ENCODE measurements around the gene CALU. TPM values are rescaled to one million over a fixed set of nuclear protein-coding genes. Genes with fewer than 3 reads are reported as not detected.
A peak's percentile ranks its signal among the peaks of the same experiment; 100 is the strongest.

Gene CALU
- total RNA-seq, 1 donor from 2014 or later = 413 TPM

DNA sequence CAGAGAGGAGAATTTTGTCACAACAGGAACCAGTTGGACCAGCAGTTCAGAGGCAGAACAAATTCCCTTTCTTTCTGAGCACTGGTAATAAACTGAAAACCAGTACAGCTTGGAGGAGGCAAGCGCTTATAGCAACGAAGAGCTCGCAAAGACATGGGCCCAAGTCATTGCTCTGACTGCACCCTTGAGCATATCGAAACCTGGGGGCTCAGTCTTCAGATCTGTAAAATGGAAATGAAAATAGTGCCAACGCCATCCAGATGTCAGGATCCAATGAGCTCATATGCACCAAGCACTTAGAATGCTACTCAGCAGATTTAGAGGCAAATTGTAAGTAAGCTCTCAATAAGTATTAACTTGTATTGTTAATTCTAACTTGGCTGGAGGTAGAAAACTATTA lies 14.4 kb upstream of the CALU start:
- DNase-seq (ENCODE audit: low spot score) = no peak

DNA sequence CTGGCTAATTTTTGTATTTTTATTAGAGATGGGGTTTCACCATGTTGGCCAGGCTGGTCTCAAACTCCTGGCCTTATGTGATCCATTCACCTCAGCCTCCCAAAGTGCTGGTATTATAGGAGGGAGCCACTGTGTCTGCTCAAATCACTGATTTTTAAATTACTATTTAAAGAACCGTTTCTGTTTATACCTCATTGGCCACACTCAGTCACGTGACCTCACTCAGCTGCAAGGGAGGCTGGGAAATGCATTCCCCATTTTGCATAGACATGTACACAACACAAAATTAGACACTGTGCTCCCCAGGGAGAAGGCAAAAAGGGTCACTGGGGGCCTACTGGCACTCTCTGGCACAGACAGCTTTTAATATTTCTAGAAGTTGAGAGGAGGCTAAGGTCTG lies 13.6 kb upstream of the CALU start:
- DNase-seq (ENCODE audit: low spot score) = no peak

DNA sequence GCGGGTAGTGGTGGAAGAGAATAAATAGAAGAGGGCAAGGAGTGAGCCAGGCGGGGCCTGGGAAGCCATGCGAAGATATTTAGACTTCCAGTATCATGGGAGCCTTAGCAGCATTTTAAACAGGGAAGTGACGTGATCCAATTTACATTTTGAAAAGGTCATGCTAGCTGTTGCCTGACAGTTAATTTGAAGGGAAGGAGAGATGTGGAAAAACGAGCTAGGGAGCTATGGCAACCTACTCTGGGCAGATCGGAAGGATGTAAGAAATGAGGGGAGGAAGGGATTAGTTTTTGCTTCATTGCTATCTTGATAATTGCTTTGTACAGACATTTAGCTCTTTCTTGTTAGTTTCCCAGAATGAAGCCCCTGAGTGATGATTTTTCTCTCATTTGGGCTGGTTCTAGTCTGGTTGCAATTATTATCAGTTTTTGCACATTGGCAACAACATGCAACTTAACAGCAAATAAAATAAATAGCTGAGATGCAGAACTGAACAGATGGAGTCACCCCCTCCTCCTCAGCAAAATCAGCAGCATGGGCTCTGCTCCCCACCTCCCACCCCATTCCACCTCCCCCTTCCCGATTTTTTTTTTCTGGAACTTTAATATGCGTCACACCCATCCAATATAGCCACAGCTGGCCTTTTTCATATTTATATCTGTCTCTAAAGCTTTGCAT lies 13.0 kb upstream of the CALU start:
- DNase-seq (ENCODE audit: low spot score) = peak; percentile 76

DNA sequence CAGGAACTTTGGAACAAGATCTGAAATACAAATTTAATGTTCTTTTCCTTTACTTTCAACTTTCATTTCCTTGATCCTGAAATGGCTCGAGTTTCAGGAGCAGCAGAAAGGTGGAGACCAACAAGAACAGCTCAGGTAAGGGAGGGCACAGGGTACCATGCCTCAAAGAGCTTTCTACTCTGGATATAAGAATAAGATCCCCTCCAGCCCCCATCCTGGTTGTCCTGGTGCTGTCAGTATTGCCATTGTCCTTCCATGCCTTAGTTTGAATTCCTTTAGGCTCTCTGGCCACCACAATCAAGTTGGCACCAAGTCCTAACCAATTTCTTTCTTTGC lies 12.5 kb upstream of the CALU start:
- DNase-seq (ENCODE audit: low spot score) = no peak

DNA sequence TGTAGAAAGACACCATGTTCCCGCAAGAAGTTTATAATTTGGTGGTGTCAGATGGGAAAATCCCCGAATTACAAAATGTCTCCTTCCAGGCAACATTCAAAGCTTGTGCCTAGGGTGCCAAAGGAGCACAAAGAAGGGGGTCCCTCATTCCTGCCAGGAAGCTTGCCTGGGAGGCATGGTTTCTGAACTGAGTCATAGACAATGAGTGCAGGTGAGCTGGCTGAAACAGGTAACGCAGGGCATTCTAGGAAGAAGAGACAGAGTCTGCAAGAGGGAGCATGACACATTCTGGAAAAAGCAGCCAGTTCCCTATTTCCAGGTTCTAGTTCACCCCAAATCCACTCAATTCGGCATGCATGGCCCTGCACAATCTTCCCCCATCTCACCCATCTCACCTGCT lies 11.9 kb upstream of the CALU start:
- DNase-seq (ENCODE audit: low spot score) = no peak

DNA sequence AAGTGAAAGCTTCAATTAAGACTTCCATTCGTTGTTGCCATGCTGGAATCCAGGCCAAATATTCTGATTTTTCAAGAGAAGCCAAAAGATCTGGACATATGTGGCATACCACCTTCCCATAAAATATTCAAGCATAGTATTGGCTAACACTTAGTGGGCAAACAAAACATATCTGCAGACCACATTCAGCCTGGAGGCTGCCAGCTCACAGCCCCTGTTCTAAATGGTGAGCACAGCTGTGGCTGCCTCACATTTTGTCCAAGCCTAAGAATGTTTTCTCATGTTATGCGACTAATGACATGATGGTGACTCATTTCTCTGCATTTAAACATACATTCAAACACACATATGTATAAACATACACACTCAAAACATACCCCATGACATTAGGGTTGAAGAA lies 10.6 kb upstream of the CALU start:
- DNase-seq (ENCODE audit: low spot score) = no peak

DNA sequence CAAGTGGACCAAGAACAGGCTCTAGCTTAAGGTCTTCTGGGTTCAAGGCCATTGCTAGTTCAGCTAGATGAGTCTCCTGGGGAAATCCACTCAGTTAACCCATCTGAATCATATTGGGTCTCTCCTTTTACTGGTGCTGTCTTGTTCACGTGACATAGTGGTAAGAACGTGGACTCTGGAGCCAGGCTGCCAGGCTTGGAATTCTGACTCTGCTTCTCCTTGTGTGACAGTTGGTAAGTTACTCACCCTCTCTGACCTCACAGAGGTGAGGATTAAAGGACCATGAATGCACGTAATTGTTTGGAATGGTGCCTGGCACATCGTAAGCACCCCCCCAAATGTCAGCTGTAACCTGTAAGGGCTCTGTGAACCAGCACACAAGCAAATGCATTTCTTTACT lies 9.7 kb upstream of the CALU start:
- DNase-seq (ENCODE audit: low spot score) = no peak

DNA sequence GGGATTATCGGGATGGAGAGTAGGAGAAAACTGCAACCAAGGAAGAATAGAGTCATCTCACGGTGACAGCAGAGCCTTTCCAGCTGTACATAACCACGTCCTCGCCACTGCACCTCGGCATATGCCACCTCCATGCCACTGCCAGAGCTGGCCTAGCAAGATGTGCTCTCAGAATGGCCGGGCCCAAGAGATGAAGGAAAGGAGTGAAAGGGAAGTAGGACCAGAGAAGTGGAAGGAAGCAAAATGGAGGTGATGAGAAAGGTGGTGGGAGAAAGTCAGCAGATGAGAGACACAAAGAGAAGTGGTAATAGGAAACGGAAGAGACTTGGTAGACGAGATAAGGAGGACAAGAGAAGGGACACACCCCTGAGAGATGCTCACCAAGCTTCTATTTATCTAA lies 8.0 kb upstream of the CALU start:
- DNase-seq (ENCODE audit: low spot score) = no peak

DNA sequence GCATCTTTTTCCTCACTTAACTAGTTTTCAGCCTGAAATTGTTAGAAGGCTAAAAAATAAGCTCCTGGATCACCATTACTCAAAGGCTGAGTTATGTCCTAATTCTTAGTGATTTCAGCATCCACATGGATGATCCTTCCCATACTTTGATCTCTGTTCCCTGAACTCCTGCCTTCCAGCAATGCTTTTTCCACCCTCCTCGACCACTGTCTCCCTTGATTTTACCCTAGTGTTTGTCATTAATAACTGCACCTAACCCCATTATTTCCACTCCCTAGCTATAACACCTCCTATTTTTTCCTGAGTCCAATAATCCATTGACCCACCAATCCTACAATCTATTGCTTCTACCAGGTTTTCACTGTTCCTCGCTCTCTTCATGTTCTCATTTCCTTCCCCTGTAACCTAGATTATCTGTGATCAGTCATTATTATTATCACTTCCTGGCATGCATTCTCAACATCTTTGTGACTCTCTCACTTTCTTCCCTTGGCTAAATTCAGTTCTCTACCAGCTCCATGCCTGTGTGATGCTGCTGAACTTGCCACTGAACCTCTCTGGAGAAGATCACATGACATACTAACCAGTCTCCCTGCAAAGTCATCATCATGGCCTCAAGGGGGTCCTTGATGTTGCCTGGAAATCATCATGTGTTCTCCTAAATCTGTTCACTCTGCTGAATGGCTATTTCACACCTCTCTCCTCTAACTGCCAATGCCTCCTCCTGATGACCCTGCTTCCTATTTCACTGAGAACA lies 6.5 kb upstream of the CALU start:
- peak; percentile 83 for DNase-seq (ENCODE audit: low spot score)

DNA sequence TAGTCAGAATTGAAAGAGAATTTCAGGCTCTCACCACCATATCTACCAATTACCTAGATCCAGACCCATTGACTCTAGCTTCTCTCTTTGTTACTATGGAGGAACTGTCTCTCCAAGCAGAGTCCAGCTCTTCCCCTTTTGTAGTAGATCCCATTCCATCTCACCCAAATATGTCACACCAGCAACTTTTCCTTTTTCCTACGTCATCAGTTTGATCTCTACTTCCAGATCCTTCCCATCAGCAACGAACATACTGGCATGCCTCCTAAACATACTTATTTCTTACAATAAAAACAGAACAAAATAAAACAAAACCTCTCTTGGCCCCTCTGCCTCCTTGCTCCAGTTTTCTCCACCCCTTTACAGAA lies 5.9 kb upstream of the CALU start:
- DNase-seq (ENCODE audit: low spot score) = no peak

DNA sequence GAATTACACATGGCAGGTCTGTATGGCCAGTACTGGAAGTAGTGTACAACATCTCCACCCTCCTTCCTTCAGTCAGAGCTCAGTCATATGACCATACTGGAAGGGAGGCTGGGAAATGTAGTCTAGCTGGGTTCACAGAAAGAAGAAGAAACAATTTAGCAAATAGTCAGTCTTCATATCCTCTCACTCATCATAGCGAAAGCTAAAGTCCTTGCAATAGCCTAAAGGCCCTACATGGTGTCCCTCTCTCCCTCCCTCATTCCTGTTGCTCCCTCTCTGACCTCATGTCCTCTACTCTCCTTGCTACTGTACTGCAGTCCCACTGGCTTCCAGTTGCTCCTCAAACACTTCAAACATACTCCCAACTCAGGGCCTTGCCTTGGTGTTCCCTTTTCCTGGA lies 4.3 kb upstream of the CALU start:
- no peak for DNase-seq (ENCODE audit: low spot score)

DNA sequence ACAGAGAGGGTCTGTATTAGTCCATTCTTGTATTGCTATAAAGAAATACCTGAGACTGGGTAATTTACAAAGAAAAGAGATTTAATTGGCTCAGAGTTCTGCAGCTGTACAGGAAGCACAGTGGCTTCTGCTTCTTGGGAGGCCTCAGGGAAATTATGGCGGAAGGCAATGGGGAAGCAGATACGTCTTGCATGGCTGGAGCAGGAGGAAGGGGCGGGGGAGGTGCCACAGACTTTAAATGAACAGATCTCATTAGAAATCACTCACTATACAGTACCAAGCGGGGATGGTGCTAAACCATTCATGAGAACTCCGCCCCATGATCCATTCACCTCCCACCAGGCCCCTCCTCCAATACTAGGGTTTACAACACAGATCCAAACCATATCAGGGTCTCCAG lies 3.7 kb upstream of the CALU start:
- DNase-seq (ENCODE audit: low spot score) = no peak

DNA sequence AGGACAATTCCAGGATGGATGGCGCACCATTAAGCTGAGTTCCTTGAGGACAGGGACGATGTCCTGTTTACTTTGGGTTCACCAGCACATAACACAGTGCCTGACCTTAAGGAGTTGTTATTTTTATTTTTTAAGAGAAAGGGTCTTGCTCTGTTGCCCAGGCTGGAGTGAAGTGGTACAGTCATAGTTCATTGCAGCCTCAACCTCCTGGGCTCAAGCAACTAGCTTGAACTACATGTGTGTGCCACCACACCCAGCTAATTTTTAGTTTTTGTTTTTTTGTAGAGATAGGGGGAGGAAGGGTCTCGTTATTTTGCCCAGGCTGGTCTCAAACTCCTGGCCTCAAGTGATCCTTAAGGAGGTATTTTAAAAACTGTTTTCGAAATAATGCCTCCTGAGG lies 1.7 kb upstream of the CALU start:
- DNase-seq (ENCODE audit: low spot score) = no peak

DNA sequence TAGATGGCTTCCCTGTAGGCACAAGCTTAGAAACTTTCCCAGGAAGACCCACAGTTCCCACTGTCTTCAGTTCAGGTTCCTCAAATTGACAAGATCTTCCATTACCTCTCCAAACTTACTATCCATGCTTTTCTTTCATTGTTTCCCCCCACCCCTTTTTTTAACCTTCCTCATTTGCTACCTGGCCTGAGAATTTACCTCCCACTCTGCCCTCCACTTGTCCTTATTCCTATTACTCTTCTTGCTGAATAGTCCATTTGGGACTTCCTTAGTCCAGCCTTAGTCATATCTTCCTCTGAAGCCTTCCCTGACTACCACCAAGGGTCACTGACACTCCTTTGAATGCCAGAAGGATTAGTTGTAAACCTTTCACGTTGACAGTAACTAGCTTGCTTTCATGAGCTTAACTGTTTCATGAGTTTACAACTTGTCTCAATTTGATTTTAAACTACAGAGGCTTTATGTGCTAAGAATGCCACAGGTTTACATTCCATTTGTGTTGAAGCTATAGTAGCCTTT lies 1.2 kb upstream of the CALU start:
- peak; percentile 38 for DNase-seq (ENCODE audit: low spot score)

DNA sequence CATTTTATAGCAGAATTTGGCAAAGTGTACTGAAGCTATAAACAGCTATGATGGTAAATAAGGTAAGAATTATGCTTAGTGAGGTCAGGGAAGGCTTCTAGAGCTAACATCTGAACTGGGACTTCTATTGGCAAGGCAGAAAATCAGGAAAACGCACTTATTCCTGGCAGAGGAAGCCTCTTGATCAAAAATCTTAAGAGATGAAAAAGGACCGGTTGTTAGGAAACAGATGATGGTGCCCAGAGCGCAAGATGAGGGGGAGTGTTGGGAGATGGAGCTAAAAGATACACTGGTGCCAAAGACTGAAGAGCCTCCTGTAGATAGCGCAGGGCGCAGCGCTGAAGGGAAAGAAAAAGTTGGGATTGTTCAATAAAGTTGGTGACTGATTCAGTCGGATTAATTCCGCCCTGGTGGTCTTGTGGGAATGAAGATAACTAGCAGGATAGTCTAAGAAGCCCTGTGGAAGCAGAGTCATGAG lies 550 bp upstream of the CALU start:
- no peak for DNase-seq (ENCODE audit: low spot score)

DNA sequence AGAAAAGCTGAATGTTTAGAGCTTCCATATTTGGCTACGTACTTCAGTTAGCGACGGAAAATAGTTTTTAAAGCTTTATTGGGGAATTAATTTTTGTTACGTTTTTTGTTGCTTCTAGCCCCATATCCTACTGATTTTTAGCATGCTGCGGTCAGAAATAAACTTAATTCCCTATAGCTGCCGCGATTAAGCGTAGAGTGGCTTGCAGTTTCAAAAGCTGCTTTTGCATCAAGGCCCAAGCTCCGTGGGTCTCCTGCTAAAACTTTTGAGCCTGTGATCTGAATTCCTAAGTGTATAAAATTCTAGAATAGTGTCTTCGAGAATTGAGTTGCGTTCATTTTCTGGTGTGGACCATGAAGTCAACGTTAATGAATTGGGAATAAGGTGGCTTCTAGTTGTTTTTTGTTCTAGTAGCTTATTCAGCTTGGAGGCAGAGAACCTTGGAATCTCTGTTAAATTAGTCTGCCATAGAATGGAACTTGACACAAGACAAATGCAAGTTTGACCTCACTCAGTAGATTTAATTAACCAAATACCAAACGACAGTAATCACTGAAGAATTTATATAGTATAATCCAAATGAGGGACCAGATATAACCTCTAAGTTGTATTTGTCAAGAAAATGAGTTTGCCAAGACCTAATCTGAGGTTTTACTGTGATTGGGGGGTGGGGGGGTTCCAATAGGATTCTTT lies 977 bp downstream of the CALU start:
- DNase-seq (ENCODE audit: low spot score) = no peak

DNA sequence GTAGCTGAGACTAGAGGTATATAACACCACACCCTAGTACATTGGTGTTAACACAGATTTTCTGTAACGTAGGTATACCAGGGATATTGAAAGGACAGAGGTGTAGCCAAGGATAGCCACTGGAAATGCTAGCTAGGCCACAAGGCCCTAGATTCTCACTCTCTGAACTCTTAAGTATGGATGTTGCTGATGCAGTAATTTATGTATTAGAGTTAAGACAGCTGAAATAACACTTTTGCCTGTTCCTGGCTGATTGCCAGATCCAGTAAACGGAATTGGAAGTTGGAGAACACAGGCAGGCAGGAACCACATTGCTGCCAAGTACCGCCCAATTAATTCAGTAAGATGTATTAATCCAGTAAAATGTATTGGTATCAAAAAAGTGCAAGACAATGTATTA lies 1.8 kb downstream of the CALU start:
- DNase-seq (ENCODE audit: low spot score) = peak; percentile 40

DNA sequence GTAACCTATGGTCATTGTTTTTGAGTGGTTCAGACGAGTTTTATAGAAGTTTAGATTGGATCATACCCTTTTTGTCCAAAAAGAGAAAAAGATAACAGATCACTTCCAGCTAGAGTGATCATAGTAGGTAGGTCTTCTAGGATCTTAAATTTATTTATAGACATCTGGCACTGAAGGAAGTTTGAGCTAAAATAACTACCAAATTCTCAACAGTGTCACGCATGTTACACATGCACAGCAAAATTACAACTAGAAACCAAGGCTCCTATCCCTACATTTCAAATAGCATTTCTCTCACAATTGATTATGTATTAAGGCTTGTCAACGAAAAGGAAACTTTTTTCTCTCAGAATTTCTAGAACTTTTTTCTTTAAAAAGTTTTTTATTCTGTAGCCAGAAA lies 2.3 kb downstream of the CALU start:
- no peak for DNase-seq (ENCODE audit: low spot score)

DNA sequence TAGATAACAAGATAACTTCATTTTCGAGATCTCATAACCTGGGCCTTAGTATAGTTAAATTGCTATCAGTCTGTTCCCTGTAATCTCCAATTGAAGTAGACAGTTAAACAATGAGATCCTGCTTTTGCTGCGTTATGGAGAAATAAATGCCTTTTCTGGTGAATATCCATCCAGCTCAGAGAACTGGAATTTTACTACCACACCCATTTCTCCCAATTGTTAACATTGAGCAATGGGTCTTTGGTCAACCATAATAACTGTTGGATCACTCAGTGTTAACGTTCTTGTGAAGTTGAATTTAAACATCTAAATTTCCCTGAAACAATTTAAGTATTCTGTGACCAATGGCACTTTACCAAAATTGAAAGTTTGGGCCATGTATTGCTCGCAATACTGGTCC lies 3.0 kb downstream of the CALU start:
- no peak for DNase-seq (ENCODE audit: low spot score)

DNA sequence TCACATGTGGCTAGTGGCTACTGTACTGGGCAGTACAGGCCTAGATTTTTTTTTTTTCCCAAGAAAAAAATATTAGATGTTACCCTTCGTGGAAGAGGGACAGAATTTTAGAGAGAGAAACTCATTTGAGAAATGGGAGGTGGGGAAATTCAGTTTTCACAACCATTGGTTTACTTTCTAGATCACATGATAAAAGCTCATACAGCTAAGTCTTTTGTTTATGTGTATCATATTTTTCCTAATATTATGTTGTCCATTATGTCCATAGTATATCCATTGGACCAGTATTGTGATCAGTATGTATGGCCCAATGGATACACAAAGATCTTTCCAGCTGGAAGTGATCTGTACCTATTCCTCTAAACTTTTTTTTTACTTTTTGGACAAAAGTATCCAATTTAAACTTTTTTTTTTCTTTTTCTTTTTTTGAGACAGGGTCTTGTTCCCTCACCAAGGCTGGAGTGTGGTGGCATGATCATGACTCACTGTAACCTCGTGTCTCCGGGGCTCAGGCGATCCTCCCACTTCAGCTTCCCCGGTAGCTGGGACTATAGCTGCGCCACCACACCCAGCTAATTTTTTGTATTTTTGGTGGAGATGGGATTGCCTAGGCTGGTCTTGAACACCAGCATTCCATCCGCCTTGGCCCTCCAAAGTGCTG lies 4.1 kb downstream of the CALU start:
- no peak for DNase-seq (ENCODE audit: low spot score)

DNA sequence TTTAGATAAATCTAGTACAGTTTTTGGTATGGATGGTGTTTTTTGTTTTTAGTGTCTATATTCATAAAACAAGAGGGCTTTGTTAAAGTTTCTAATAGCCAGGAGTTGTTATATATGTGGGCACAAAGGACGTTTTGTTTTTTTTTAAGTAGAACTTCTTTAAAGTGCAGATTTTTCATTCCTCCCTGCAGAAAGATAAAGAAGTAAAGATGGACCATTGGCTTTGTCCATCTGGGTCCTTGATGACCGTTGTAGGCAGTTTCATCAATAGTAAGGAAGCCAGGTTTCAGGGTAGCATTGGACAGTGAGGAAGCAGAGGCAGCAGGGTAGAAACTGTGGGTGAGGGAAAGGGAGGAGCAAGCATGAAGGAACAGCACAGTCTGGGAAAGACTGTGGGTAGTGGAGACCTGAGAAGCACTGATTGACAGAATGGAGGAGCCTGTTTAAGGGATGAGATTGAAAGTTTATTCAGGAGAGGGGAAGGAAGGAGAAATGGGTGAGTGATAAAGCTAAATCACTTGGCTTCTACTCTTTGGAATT lies 5.3 kb downstream of the CALU start:
- no peak for DNase-seq (ENCODE audit: low spot score)

DNA sequence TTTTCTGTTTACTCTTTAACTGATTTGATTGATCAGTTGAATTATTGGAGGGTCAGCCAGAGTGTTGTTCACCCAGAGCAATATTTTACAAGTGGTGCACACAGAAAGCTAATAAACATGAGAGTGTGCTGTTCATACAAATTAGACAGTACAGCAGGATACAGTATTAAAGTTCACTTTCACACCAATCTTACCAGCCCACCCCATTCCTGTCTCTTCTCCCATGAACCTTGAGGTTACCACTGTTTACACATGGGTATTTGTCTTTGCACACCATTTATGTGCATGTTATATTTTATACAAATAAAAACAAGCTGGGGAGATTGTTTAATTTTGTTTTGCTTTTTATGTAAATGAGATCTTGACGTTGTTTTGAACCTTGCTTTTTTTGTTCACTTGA lies 6.5 kb downstream of the CALU start:
- no peak for DNase-seq (ENCODE audit: low spot score)

All from umbilical cord (tissue), 2 donors.